SK-N-SH (cell line): ENCODE results near the gene SCN4A.
"Not testable (repeated sequence)": the region's sequence is repeated elsewhere in the genome, so short reads cannot be mapped to it uniquely, and the experiment has no call there.

ENCODE experiments used
- FOXJ3 ChIP-seq: sonication (generic); formaldehyde crosslinking; IDR thresholded peaks from 2 replicates; pipeline ENCODE4 v1.5.1; 2020; ENCODE audit warnings: mild to moderate bottlenecking, missing genetic modification reagents
- POLR2AphosphoS5 ChIP-seq: IDR thresholded peaks from 2 replicates; pipeline ENCODE4 v1.6.1; 2012; ENCODE audit warnings: low read depth, low read length
- TAF1 ChIP-seq: IDR thresholded peaks from 2 replicates; pipeline ENCODE4 v1.6.1; 2012; ENCODE audit warnings: low read depth, mild to moderate bottlenecking, low read length, moderate library complexity, borderline replicate concordance
- TF ChIP-seq, protein P1 (sequence below): fragments of 200-600 bp; sonication (generic); IDR thresholded peaks from 2 replicates; pipeline ENCODE4 v1.6.1; 2017; ENCODE audit warnings: antibody characterized with exemption, mild to moderate bottlenecking, moderate library complexity

- TF ChIP-seq, protein P1, sequence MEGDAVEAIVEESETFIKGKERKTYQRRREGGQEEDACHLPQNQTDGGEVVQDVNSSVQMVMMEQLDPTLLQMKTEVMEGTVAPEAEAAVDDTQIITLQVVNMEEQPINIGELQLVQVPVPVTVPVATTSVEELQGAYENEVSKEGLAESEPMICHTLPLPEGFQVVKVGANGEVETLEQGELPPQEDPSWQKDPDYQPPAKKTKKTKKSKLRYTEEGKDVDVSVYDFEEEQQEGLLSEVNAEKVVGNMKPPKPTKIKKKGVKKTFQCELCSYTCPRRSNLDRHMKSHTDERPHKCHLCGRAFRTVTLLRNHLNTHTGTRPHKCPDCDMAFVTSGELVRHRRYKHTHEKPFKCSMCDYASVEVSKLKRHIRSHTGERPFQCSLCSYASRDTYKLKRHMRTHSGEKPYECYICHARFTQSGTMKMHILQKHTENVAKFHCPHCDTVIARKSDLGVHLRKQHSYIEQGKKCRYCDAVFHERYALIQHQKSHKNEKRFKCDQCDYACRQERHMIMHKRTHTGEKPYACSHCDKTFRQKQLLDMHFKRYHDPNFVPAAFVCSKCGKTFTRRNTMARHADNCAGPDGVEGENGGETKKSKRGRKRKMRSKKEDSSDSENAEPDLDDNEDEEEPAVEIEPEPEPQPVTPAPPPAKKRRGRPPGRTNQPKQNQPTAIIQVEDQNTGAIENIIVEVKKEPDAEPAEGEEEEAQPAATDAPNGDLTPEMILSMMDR, result not testable (repeated sequence)
- not testable (repeated sequence) for TF ChIP-seq POLR2AphosphoS5; FOXJ3 (CRISPR knock-in tag); TAF1
Observed at GRCh38 chr17:63894021-63894420, 78.7 kb downstream of the SCN4A start.
